Measurements from ENCODE around the gene ANKS3.

The ANKS3 gene

GRCh38 chr16:4734063-4734729 is at the start of gene ANKS3, which contains the start of gene DNAAF8:
Gene ANKS3 (minus strand): TSS chr16:4734271. CDS start chr16:4730149, 4,122 bp downstream.
Gene DNAAF8 (plus strand): TSS chr16:4734537. CDS start chr16:4736515, 1,978 bp downstream.
- peak; percentile 76 for DNase-seq

GRCh38 chr16:4783251-4783950 is 49.3 kb upstream of the ANKS3 start:
- DNase-seq: no peak

- DNase-seq: no peak
Measured at GRCh38 chr16:4780235-4780634, 46.2 kb upstream of the ANKS3 start.

- no peak for DNase-seq
Measured at GRCh38 chr16:4778050-4778392, 44.0 kb upstream of the ANKS3 start.

- DNase-seq: no peak
Measured at GRCh38 chr16:4777339-4778049, 43.4 kb upstream of the ANKS3 start.

GRCh38 chr16:4776141-4776705 is 42.2 kb upstream of the ANKS3 start:
- DNase-seq: no peak

GRCh38 chr16:4775005-4775404 is 40.9 kb upstream of the ANKS3 start:
- no peak for DNase-seq

GRCh38 chr16:4772351-4772750 is 38.3 kb upstream of the ANKS3 start:
- DNase-seq: no peak

GRCh38 chr16:4771646-4772045 is 37.6 kb upstream of the ANKS3 start:
- no peak for DNase-seq

GRCh38 chr16:4769306-4769638 is 35.2 kb upstream of the ANKS3 start:
- DNase-seq: no peak

GRCh38 chr16:4768549-4769305 is 34.7 kb upstream of the ANKS3 start:
- DNase-seq: peak; percentile 85

- no peak for DNase-seq
Measured at GRCh38 chr16:4767872-4768548, 33.9 kb upstream of the ANKS3 start.

GRCh38 chr16:4766875-4767628 is 33.0 kb upstream of the ANKS3 start, which contains the start of gene ZNF500:
Gene ZNF500 (minus strand): TSS chr16:4767162. CDS start chr16:4765978, 1,184 bp downstream.
- peak; percentile 94 for DNase-seq

GRCh38 chr16:4765511-4766474 is 31.7 kb upstream of the ANKS3 start:
- no peak for DNase-seq

GRCh38 chr16:4763791-4764190 is 29.7 kb upstream of the ANKS3 start:
- no peak for DNase-seq

GRCh38 chr16:4762205-4762604 is 28.1 kb upstream of the ANKS3 start:
- no peak for DNase-seq

GRCh38 chr16:4760221-4760910 is 26.3 kb upstream of the ANKS3 start:
- no peak for DNase-seq

GRCh38 chr16:4755687-4756086 is 21.6 kb upstream of the ANKS3 start:
- DNase-seq: no peak

- no peak for DNase-seq
Measured at GRCh38 chr16:4754865-4755264, 20.8 kb upstream of the ANKS3 start.

- no peak for DNase-seq
Measured at GRCh38 chr16:4753227-4753626, 19.2 kb upstream of the ANKS3 start.
